GM18858 (cell line): ENCODE results near the gene SMYD3.

ENCODE experiments used
- ATAC-seq: cut with Tn5 transposase; IDR thresholded peaks from one replicate; pipeline ENCODE4 v1.9.1; 2021; ENCODE audit not compliant: unreplicated experiment

The SMYD3 gene

GRCh38 chr1:245888809-245889208, 618.3 kb downstream of the SMYD3 start:
- ATAC-seq: no peak

- ATAC-seq: no peak
Observed at GRCh38 chr1:245887829-245888228, 619.2 kb downstream of the SMYD3 start.

GRCh38 chr1:245881767-245882391, 625.2 kb downstream of the SMYD3 start:
- no peak for ATAC-seq

GRCh38 chr1:245880754-245881403, 626.2 kb downstream of the SMYD3 start:
- ATAC-seq: no peak

GRCh38 chr1:245879091-245879490, 628.0 kb downstream of the SMYD3 start:
- ATAC-seq: no peak

GRCh38 chr1:245878585-245878984, 628.5 kb downstream of the SMYD3 start:
- no peak for ATAC-seq

- no peak for ATAC-seq
Observed at GRCh38 chr1:245877976-245878375, 629.1 kb downstream of the SMYD3 start.

GRCh38 chr1:245876586-245876985, 630.5 kb downstream of the SMYD3 start:
- no peak for ATAC-seq

GRCh38 chr1:245875581-245876261, 631.4 kb downstream of the SMYD3 start:
- ATAC-seq: no peak

- ATAC-seq: no peak
Observed at GRCh38 chr1:245874942-245875580, 632.0 kb downstream of the SMYD3 start.

- no peak for ATAC-seq
Observed at GRCh38 chr1:245873883-245874671, 633.0 kb downstream of the SMYD3 start.

- no peak for ATAC-seq
Observed at GRCh38 chr1:245873068-245873467, 634.0 kb downstream of the SMYD3 start.

GRCh38 chr1:245872475-245872874, 634.6 kb downstream of the SMYD3 start:
- ATAC-seq: no peak

- no peak for ATAC-seq
Observed at GRCh38 chr1:245871915-245872314, 635.2 kb downstream of the SMYD3 start.

GRCh38 chr1:245871191-245871590, 635.9 kb downstream of the SMYD3 start:
- ATAC-seq: no peak

GRCh38 chr1:245870698-245871097, 636.4 kb downstream of the SMYD3 start:
- ATAC-seq: no peak

- ATAC-seq: no peak
Observed at GRCh38 chr1:245869847-245870246, 637.2 kb downstream of the SMYD3 start.

- no peak for ATAC-seq
Observed at GRCh38 chr1:245867738-245868137, 639.3 kb downstream of the SMYD3 start.

- ATAC-seq: no peak
Observed at GRCh38 chr1:245864872-245865271, 642.2 kb downstream of the SMYD3 start.

- ATAC-seq: no peak
Observed at GRCh38 chr1:245863566-245864184, 643.4 kb downstream of the SMYD3 start.
